ENCODE data around the gene ROBO2.

DNA sequence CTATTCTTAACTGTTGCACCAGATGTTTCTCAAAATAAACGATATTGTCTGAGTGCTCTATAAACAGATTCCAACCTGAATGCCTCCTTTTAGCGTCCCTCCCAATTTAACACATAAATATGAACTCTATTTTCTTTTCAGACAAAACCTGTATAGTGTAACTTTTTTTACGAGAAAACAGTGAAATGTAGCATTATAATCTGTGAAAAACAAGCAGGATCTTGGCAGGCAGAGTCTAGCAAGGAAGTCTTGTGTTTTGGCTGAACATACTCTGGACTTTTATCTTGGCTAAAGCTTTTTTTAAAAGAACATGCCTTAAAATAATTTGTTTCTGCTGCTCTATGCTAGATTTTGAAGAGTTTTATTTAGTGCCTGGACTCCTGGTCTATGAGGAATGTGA lies 150.5 kb downstream of the ROBO2 start:
- no peak for TF ChIP-seq CTCF (IDR thresholded peaks at IDR 0.05)
- no peak for TF ChIP-seq POLR2A (IDR thresholded peaks at IDR 0.05)

All from esophagus squamous epithelium (tissue), 4 donors.